Nephron progenitor cell (in vitro differentiated cells): ENCODE results near the gene R3HDM1.

ENCODE experiments used
- DNase-seq: peaks from one replicate; pipeline ENCODE4 v3.0.0; 2021
- H3K27ac Mint-ChIP-seq: 2 replicates; pipeline ENCODE4 v1.8.0; 2021; ENCODE audit warnings: mild to moderate bottlenecking, moderate library complexity, mixed read lengths
- H3K27me3 Mint-ChIP-seq: 2 replicates; pipeline ENCODE4 v1.8.0; 2021; ENCODE audit warnings: mild to moderate bottlenecking, low read depth, mixed read lengths; ENCODE audit not compliant: poor library complexity
- H3K36me3 Mint-ChIP-seq: 2 replicates; pipeline ENCODE4 v1.8.0; 2021; ENCODE audit warnings: low read depth, mixed read lengths
- H3K4me1 Mint-ChIP-seq: 2 replicates; pipeline ENCODE4 v1.8.0; 2021; ENCODE audit warnings: mixed read lengths
- H3K4me3 Mint-ChIP-seq: 2 replicates; pipeline ENCODE4 v1.8.0; 2021; ENCODE audit warnings: mild to moderate bottlenecking, moderate library complexity, mixed read lengths
- H3K9me3 Mint-ChIP-seq: 2 replicates; pipeline ENCODE4 v1.8.0; 2021; ENCODE audit warnings: mild to moderate bottlenecking, moderate library complexity, mixed read lengths
- CTCF ChIP-seq: fragments of 200-600 bp; sonication (generic); IDR thresholded peaks from 2 replicates; pipeline ENCODE4 v1.5.0; 2021; ENCODE audit warnings: antibody characterized with exemption

Gene R3HDM1

DNA sequence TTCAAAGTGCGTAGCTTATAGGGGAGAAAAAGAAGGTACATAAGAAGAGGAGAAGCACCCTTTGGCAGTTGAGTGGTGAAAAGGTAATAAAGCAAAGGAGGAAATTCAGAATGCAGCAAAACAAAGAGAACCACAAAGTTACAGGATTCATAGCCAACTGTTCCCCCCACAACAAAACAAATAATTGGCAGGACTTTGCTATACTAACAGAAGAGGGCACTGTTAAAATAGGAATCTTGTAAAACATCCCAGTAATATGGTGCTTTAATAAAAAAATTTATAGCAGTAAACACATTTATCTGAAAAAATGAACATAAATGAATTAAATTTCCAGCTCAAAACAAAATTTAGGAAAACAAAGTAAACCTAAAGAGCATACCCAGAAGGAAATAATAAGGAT, 42.3 kb downstream of the R3HDM1 start:
- H3K36me3 Mint-ChIP-seq, result peaks cover 46% of the 10 kb centered on the region
- no peaks in the 10 kb centered on the region for H3K27me3 Mint-ChIP-seq
- DNase-seq, result no peak

DNA sequence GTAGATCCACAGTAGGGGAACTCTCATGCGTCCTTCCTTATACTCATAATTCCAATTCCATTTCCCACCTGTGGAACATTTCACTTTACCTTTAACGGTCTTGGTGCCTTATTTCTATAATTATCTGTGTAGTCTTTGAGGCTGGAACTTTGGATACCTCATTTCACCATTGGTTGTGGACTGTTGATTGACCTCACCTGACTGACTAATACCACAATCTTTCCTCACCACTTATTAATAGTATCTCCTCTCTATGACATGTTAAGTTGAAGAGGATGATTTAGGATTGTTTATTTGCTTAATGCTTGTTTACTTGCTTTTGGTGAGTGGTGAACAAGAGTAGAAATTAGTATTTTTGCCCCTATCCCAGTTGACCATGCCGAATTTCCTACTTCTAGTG, 50.0 kb downstream of the R3HDM1 start:
- DNase-seq, result no peak
- H3K4me3 Mint-ChIP-seq, result no peak overlapping the region
- H3K9me3 Mint-ChIP-seq, result peaks cover 5% of the 10 kb centered on the region
- H3K27me3 Mint-ChIP-seq, result no peaks in the 10 kb centered on the region
- peaks cover 13% of the 10 kb centered on the region for H3K36me3 Mint-ChIP-seq
- TF ChIP-seq CTCF, result no peak
- no peaks in the 10 kb centered on the region for H3K4me1 Mint-ChIP-seq
- no peak overlapping the region for H3K27ac Mint-ChIP-seq

More for the DNA sequence above, 42.3 kb downstream of the R3HDM1 start:
- peaks cover 5% of the 10 kb centered on the region for H3K9me3 Mint-ChIP-seq
- no peak for TF ChIP-seq CTCF
- H3K27ac Mint-ChIP-seq, result peak overlapping the region; percentile 21
- H3K4me1 Mint-ChIP-seq, result no peaks in the 10 kb centered on the region
- no peak overlapping the region for H3K4me3 Mint-ChIP-seq

DNA sequence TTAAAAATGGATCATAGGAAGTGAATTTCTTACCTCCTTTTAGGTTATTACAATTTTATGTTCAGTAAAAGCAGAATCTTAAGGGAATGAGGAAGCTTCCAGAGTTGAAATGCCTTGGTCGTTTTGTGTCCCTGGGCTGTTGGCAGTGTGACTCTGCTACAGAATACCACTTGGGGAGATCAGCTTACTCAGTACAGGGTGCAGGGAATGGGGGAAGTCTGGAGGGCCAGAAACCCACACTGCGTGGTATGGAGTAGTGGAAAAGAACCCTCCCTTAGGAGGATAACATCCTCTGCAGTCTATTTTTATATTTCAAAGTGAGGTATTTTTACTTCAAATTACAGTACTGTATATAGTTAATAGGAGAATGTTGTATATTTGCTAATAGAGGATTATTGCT, 51.1 kb downstream of the R3HDM1 start:
- Mint-ChIP-seq H3K9me3 (no peaks in the 10 kb centered on the region), H3K4me1 (no peaks in the 10 kb centered on the region), H3K27me3 (no peaks in the 10 kb centered on the region), H3K27ac (peak overlapping the region; percentile 54), H3K36me3 (peaks cover 4% of the 10 kb centered on the region), H3K4me3 (no peak overlapping the region)
- DNase-seq, result no peak
- TF ChIP-seq CTCF, result no peak

DNA sequence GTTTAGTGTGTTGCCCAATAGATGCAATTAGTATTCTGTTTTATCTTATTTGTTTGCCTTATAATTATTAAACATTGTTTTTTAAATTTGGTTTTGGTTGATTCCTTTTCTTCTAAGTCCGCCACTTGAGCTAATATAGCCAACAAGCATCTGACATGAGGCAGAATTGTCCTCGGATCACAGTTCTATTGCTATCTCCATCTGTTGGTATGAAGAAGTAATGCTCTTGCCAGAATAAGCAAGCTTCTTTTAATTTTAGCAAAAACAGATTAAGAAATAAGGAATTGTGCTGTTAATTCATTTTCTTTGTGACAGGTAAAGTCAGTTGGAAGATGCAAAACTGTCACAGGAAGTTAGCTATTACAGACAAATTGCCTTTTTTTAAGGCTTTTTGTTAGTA, 54.3 kb downstream of the R3HDM1 start:
- no peak for TF ChIP-seq CTCF
- Mint-ChIP-seq H3K27me3 (no peaks in the 10 kb centered on the region), H3K4me1 (peaks cover 8% of the 10 kb centered on the region), H3K4me3 (no peak overlapping the region), H3K36me3 (peaks cover 8% of the 10 kb centered on the region), H3K9me3 (no peaks in the 10 kb centered on the region), H3K27ac (no peak overlapping the region)
- DNase-seq, result no peak

DNA sequence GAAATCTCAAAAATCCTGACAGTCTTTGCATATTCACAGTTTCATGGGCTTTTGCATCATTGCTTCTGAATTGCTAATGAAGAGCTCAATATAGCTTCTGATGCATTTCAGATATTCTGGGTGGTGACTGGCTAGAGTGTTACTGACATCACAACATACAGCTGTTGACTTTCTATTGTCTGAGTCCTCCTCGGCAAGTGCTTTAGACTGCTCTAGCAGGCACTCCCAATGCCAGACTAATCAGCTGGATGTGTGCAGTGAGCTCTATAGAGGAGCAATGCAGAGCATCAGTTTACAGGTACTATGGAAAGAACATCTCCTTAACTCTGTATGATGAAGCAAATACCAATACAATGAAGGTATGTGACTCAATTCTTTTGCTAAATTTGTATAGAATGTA, 54.9 kb downstream of the R3HDM1 start:
- H3K4me3 Mint-ChIP-seq, result no peak overlapping the region
- H3K27ac Mint-ChIP-seq, result no peak overlapping the region
- no peak for DNase-seq
- peaks cover 8% of the 10 kb centered on the region for H3K4me1 Mint-ChIP-seq
- TF ChIP-seq CTCF, result no peak
- peaks cover 13% of the 10 kb centered on the region for H3K36me3 Mint-ChIP-seq
- H3K27me3 Mint-ChIP-seq, result no peaks in the 10 kb centered on the region
- no peaks in the 10 kb centered on the region for H3K9me3 Mint-ChIP-seq

GRCh38 chr2:135587958-135588357, 56.7 kb downstream of the R3HDM1 start:
- Mint-ChIP-seq H3K27ac (peak overlapping the region; percentile 86), H3K9me3 (peaks cover 13% of the 10 kb centered on the region)

More at GRCh38 chr2:135587958-135588357, 56.7 kb downstream of the R3HDM1 start:
- no peak for TF ChIP-seq CTCF
- Mint-ChIP-seq H3K4me1 (peaks cover 8% of the 10 kb centered on the region), H3K4me3 (no peak overlapping the region), H3K27me3 (no peaks in the 10 kb centered on the region), H3K36me3 (peaks cover 28% of the 10 kb centered on the region)
- no peak for DNase-seq
